ENCODE results near the gene NEURL3.

GRCh38 chr2:96549967-96550786 lies 45.0 kb upstream of the NEURL3 start:
- TF ChIP-seq MAFK (IDR thresholded peaks at IDR 0.05; ENCODE audit: low read depth, low read length) = no peak
- TF ChIP-seq, protein P1, sequence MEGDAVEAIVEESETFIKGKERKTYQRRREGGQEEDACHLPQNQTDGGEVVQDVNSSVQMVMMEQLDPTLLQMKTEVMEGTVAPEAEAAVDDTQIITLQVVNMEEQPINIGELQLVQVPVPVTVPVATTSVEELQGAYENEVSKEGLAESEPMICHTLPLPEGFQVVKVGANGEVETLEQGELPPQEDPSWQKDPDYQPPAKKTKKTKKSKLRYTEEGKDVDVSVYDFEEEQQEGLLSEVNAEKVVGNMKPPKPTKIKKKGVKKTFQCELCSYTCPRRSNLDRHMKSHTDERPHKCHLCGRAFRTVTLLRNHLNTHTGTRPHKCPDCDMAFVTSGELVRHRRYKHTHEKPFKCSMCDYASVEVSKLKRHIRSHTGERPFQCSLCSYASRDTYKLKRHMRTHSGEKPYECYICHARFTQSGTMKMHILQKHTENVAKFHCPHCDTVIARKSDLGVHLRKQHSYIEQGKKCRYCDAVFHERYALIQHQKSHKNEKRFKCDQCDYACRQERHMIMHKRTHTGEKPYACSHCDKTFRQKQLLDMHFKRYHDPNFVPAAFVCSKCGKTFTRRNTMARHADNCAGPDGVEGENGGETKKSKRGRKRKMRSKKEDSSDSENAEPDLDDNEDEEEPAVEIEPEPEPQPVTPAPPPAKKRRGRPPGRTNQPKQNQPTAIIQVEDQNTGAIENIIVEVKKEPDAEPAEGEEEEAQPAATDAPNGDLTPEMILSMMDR (conservative IDR thresholded peaks at IDR 0.05; ENCODE audit: low read depth, low read length) = peak; percentile 35; the same call in 1 of the 2 replicates
